ENCODE measurements around the gene SLC10A7.

DNA sequence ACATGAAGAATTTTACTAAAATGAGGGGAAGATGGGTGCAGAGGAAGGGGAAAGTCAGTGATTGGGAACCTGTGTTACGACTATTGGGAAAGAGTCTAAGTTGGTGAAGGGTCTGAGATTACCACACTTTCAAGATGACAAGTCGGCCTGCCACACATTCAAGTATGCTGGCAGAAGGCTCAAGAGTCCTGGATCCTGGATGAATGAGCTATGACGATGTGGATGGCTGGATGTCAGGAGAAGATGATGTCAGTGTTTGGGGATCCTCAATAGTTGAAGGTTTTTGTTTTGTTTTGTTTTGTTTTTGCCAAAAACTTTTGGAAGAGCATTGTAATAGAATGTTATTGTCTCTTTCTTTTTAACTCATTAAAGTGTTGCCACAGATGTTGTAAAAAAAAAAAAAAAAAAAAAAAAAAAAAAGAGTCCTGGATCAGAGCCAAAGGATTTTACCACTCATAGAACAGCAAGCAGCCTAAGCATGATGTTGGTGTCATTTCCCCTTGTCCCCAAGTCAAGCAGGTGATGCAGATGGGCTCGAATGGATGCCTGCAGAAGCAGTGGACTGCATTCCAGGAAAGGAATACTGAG, 186.8 kb downstream of the SLC10A7 start:
- TF ChIP-seq POLR2A (IDR thresholded peaks at IDR 0.05) = no peak
- TF ChIP-seq, protein P1, sequence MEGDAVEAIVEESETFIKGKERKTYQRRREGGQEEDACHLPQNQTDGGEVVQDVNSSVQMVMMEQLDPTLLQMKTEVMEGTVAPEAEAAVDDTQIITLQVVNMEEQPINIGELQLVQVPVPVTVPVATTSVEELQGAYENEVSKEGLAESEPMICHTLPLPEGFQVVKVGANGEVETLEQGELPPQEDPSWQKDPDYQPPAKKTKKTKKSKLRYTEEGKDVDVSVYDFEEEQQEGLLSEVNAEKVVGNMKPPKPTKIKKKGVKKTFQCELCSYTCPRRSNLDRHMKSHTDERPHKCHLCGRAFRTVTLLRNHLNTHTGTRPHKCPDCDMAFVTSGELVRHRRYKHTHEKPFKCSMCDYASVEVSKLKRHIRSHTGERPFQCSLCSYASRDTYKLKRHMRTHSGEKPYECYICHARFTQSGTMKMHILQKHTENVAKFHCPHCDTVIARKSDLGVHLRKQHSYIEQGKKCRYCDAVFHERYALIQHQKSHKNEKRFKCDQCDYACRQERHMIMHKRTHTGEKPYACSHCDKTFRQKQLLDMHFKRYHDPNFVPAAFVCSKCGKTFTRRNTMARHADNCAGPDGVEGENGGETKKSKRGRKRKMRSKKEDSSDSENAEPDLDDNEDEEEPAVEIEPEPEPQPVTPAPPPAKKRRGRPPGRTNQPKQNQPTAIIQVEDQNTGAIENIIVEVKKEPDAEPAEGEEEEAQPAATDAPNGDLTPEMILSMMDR (IDR thresholded peaks at IDR 0.05 in 8 of 11, conservative IDR thresholded peaks at IDR 0.05 in 3 of 11) = no peak
- TF ChIP-seq POLR2AphosphoS5 (IDR thresholded peaks at IDR 0.05) = no peak
